Right atrium auricular region (tissue), 2 donors: ENCODE measurements around the gene PDE4B. TPM values are rescaled to one million over a fixed set of nuclear protein-coding genes. Genes with fewer than 3 reads are reported as not detected.

ENCODE experiments used
- DNase-seq: peaks from one replicate; pipeline ENCODE4 v3.0.0-alpha.2; 2019; ENCODE audit warnings: low spot score
- H3K27ac ChIP-seq, 2 donors: fragments of 200-600 bp; sonication (generic); 1 replicate in 1 of 2; 2 replicates in 1 of 2; pipeline ENCODE4 v1.5.1; 2016 to 2019
- H3K27me3 ChIP-seq, 2 donors: fragments of 200-600 bp; sonication (generic); one replicate each; pipeline versions ENCODE4 v1.5.1 to v1.6.0; 2017 to 2019
- H3K36me3 ChIP-seq: fragments of 200-600 bp; sonication (generic); one replicate; pipeline ENCODE4 v1.5.1; 2016
- H3K4me1 ChIP-seq, 2 donors: fragments of 200-600 bp; sonication (generic); one replicate each; pipeline versions ENCODE4 v1.5.1 to v1.6.0; 2017 to 2019
- H3K4me3 ChIP-seq, 2 donors: fragments of 200-600 bp; sonication (generic); 1 replicate in 1 of 2; 2 replicates in 1 of 2; pipeline ENCODE4 v1.5.1; 2017 to 2019; ENCODE audit warnings: mild to moderate bottlenecking in 1 of 2, moderate library complexity in 1 of 2
- H3K9me3 ChIP-seq, 2 donors: fragments of 200-600 bp; sonication (generic); one replicate each; pipeline ENCODE4 v1.5.1; 2019
- total RNA-seq, 2 donors: library from RNA; depleted of rRNA; stranded (reverse); fragments of >200 nt; gene quantifications; one replicate each; pipeline ENCODE4 v1.1.0, GENCODE V29; 2016
- TF ChIP-seq, protein P1 (sequence below), 2 donors: fragments of 200-600 bp; sonication (generic); IDR thresholded peaks; one replicate each; pipeline ENCODE4 v1.5.1; 2019; ENCODE audit warnings: antibody characterized with exemption in 2 of 2

The PDE4B gene
- total RNA-seq, 2 donors from 2014 or later: 16.0 to 27.7 TPM

GRCh38 chr1:66041654-66042053 is 249.0 kb downstream of the PDE4B start:
- Histone ChIP-seq H3K4me1 (no peaks in the 10 kb centered on the region), H3K27ac (no peak overlapping the region), H3K4me3 (no peak overlapping the region), H3K36me3 (no peaks in the 10 kb centered on the region), H3K27me3 (no peaks in the 10 kb centered on the region), H3K9me3 (no peaks in the 10 kb centered on the region)
- TF ChIP-seq, protein P1, sequence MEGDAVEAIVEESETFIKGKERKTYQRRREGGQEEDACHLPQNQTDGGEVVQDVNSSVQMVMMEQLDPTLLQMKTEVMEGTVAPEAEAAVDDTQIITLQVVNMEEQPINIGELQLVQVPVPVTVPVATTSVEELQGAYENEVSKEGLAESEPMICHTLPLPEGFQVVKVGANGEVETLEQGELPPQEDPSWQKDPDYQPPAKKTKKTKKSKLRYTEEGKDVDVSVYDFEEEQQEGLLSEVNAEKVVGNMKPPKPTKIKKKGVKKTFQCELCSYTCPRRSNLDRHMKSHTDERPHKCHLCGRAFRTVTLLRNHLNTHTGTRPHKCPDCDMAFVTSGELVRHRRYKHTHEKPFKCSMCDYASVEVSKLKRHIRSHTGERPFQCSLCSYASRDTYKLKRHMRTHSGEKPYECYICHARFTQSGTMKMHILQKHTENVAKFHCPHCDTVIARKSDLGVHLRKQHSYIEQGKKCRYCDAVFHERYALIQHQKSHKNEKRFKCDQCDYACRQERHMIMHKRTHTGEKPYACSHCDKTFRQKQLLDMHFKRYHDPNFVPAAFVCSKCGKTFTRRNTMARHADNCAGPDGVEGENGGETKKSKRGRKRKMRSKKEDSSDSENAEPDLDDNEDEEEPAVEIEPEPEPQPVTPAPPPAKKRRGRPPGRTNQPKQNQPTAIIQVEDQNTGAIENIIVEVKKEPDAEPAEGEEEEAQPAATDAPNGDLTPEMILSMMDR (IDR thresholded peaks at IDR 0.05): no peak
- DNase-seq: no peak

DNA sequence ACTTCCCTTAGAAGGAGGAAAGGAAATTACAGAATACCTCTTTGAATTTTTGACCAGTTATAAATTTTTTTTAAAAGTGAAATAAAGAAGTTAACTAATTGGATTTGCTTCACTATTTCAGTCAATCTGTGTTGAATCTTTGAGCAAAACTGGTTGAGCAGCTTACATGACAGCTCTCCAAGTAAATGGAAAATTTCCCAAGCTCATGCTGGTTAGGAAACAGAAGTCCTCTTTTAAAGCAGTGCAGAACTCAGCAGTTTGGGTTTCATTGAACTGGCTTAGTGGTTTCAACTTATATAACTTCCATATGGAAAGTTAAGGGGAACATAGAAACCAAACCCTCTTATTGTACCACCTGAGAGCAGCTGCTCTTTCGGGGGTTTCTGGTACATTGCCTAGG is 250.5 kb downstream of the PDE4B start:
- no peaks in the 10 kb centered on the region for H3K9me3 ChIP-seq
- no peak overlapping the region for H3K27ac ChIP-seq
- H3K4me3 ChIP-seq: no peak overlapping the region
- no peak for DNase-seq
- no peaks in the 10 kb centered on the region for H3K27me3 ChIP-seq
- TF ChIP-seq, protein P1 (IDR thresholded peaks at IDR 0.05): no peak
- H3K4me1 ChIP-seq: no peaks in the 10 kb centered on the region
- no peaks in the 10 kb centered on the region for H3K36me3 ChIP-seq

GRCh38 chr1:66044912-66045311 is 252.2 kb downstream of the PDE4B start:
- H3K36me3 ChIP-seq: no peaks in the 10 kb centered on the region
- H3K4me3 ChIP-seq: no peak overlapping the region
- H3K4me1 ChIP-seq: no peaks in the 10 kb centered on the region
- no peak for DNase-seq
- no peaks in the 10 kb centered on the region for H3K27me3 ChIP-seq
- TF ChIP-seq, protein P1 (IDR thresholded peaks at IDR 0.05): no peak
- no peak overlapping the region for H3K27ac ChIP-seq
- no peaks in the 10 kb centered on the region for H3K9me3 ChIP-seq

- TF ChIP-seq, protein P1 (IDR thresholded peaks at IDR 0.05): no peak
- no peak for DNase-seq
- Histone ChIP-seq H3K9me3 (no peaks in the 10 kb centered on the region), H3K27me3 (no peaks in the 10 kb centered on the region), H3K36me3 (no peaks in the 10 kb centered on the region), H3K4me1 (no peaks in the 10 kb centered on the region), H3K4me3 (no peak overlapping the region), H3K27ac (no peak overlapping the region)
Observed at GRCh38 chr1:66046415-66046814, 253.7 kb downstream of the PDE4B start.

DNA sequence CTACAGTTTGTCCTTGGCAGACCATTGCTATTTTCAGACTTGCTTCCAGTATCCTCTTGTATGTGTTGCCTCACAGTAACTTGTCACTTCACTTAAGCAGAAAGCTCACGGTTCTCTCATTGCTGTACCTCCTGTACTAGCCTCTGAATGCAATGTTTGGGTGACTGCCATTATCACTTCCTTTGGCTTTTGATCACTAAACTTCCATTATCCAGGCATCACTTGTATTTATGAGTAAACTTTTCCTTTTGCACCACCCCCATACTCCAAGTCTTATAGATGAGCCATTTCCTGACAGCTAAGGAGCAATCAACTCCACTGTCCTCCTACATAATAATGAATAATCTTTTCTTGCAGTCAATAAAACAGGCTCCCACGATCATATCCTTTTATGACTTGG is 255.3 kb downstream of the PDE4B start:
- Histone ChIP-seq H3K4me3 (no peak overlapping the region), H3K36me3 (no peaks in the 10 kb centered on the region), H3K9me3 (no peaks in the 10 kb centered on the region), H3K27ac (no peak overlapping the region), H3K4me1 (no peaks in the 10 kb centered on the region), H3K27me3 (no peaks in the 10 kb centered on the region)
- DNase-seq: no peak
- TF ChIP-seq, protein P1 (IDR thresholded peaks at IDR 0.05): no peak

DNA sequence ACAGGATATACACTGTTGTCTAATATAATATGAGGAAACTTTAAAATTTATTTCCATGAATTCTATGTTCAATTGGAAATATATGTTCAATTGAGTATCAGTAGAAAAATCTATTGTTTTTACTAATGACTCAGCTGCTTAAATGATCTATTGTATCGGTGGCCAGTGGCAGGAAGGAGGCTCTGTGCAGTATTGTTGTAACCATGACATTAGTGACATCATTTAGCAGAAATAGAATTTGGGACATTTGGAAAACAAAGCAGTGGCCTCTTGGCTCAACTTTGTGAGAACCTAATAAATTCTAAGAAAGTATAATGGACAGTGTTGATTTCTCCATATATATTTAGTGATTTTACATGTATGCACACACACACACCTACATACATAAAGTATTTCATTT is 257.4 kb downstream of the PDE4B start:
- no peaks in the 10 kb centered on the region for H3K9me3 ChIP-seq
- TF ChIP-seq, protein P1 (IDR thresholded peaks at IDR 0.05): no peak
- H3K27ac ChIP-seq: no peak overlapping the region
- H3K27me3 ChIP-seq: no peaks in the 10 kb centered on the region
- DNase-seq: no peak
- H3K4me3 ChIP-seq: no peak overlapping the region
- no peaks in the 10 kb centered on the region for H3K4me1 ChIP-seq
- no peaks in the 10 kb centered on the region for H3K36me3 ChIP-seq
